NCI-H2081 (cell line): ENCODE measurements around the gene SMYD3.
A peak's percentile ranks its signal among the peaks of the same experiment; 100 is the strongest.

ENCODE experiments used
- DNase-seq, 2 experiments: peaks; one replicate each; lab custom pipeline; 2025; lab: John Stamatoyannopoulos, UW

SMYD3 gene

GRCh38 chr1:246147524-246148461, 359.3 kb downstream of the SMYD3 start:
- DNase-seq: no peak

- no peak for DNase-seq
Observed at GRCh38 chr1:246146804-246147523, 360.1 kb downstream of the SMYD3 start.

- no peak for DNase-seq
Observed at GRCh38 chr1:246145900-246146299, 361.2 kb downstream of the SMYD3 start.

GRCh38 chr1:246144931-246145330, 362.1 kb downstream of the SMYD3 start:
- DNase-seq: no peak

- DNase-seq: no peak
Observed at GRCh38 chr1:246142320-246142893, 364.7 kb downstream of the SMYD3 start.

GRCh38 chr1:246141306-246141705, 365.8 kb downstream of the SMYD3 start:
- DNase-seq: no peak

- DNase-seq: no peak
Observed at GRCh38 chr1:246139745-246140182, 367.3 kb downstream of the SMYD3 start.

- DNase-seq: no peak
Observed at GRCh38 chr1:246138781-246139180, 368.3 kb downstream of the SMYD3 start.

- no peak for DNase-seq
Observed at GRCh38 chr1:246136477-246136876, 370.6 kb downstream of the SMYD3 start.

GRCh38 chr1:246134789-246135188, 372.3 kb downstream of the SMYD3 start:
- no peak for DNase-seq

- no peak for DNase-seq
Observed at GRCh38 chr1:246131095-246131494, 376.0 kb downstream of the SMYD3 start.

GRCh38 chr1:246128494-246129069, 378.5 kb downstream of the SMYD3 start:
- DNase-seq: no peak

- no peak for DNase-seq
Observed at GRCh38 chr1:246126580-246126979, 380.5 kb downstream of the SMYD3 start.

GRCh38 chr1:246122071-246122470, 385.0 kb downstream of the SMYD3 start:
- no peak for DNase-seq

GRCh38 chr1:246121533-246121932, 385.5 kb downstream of the SMYD3 start:
- no peak for DNase-seq

GRCh38 chr1:246117066-246117791, 389.9 kb downstream of the SMYD3 start:
- peak; percentile 51 to 74 for DNase-seq

GRCh38 chr1:246114369-246114768, 392.7 kb downstream of the SMYD3 start:
- DNase-seq: no peak

GRCh38 chr1:246113555-246114095, 393.5 kb downstream of the SMYD3 start:
- DNase-seq: peak in 1 of 2 experiments; percentile 53

- DNase-seq: no peak
Observed at GRCh38 chr1:246111570-246111969, 395.5 kb downstream of the SMYD3 start.

GRCh38 chr1:246110343-246111219, 396.5 kb downstream of the SMYD3 start:
- DNase-seq: peak in 1 of 2 experiments; percentile 29
